Measurements from ENCODE around the gene POLR2C.
"Not testable (repeated sequence)": the region's sequence is repeated elsewhere in the genome, so short reads cannot be mapped to it uniquely, and the experiment has no call there.

The POLR2C gene

GRCh38 chr16:57462209-57462977 lies at the start of gene POLR2C:
Gene POLR2C (plus strand): TSS chr16:57462679. CDS start chr16:57462725, 46 bp downstream.
- DNase-seq: peak; percentile 94

GRCh38 chr16:57413301-57413730 lies 49.2 kb upstream of the POLR2C start:
- no peak for DNase-seq

DNA sequence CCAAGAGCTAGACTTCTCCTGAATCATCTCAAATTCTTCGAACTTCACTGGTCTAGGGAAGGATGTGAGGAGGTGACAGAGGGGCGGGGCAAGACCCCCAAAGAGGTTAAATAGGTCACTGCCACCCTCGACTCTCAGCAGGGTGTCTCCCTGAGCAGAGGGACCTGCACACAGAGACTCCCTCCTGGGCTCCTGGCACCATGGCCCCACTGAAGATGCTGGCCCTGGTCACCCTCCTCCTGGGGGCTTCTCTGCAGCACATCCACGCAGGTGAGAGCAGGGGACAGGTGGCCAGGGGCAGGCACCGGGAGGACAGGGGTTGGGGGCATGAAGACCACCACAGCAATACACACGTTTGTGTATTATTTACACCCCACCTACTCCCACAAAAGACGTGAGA lies 48.7 kb upstream of the POLR2C start:
- no peak for DNase-seq

DNA sequence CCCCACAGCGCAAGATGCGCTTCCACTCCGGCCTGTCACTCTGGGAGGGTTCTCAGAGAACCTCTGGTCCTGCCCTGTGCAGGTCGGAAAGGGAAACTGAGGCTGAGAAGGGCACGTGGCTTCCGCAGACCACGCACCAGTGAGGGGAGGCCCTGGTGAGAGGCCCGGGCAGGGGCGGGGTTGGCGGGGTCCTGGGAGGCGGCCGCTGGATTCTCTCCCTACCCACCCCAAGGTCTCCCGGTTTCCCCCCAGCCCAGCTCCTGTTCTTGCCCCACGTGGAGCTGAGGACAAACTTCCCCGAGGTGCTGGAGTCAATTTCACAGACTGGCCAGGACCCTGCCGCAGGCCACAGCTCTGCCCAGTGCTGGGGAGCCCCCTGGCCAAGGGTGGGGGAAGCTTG lies 46.4 kb upstream of the POLR2C start:
- no peak for DNase-seq

GRCh38 chr16:57419506-57419905 lies 43.0 kb upstream of the POLR2C start:
- no peak for DNase-seq

DNA sequence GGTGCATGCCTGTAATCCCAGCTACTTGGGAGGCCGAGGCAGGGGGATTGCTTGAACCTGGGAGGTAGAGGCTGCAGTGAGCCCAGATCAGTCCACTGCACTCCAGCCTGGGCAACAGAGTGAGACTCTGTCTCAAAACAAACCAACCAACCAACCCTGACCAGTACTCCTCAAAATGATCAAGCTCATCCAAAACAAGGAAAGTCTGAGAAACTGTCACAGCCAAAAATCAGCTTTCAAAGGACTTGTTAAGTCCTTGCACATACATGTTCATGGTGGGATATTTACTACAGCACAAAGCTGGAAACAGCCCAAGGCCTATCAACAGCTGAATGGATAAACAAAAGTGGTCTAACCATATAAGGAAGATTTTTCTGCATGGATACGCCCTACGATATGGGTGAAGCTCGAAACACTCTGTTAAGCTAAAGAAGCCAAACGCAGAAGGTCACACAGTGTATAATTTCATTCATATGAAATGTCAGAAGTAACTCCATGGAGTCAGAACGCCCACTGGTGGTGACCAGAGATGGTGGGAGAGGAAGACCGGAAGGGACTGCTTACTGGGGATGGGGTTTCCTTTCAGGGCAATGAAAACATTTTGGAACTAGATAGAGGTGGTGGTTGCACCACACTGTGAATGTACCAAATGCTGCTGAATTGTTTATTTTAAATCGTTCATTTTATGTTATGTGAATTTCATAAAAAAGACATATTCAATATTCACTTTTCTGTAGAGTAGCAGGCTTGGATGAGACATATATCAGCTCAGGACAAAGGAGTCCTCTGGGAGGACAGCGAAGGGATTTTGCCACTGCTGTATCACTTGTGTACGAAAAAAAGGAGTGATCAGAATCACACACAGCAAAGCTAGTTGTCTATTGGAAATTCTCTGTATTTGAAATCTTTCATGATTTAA lies 40.2 kb upstream of the POLR2C start:
- DNase-seq: no peak

DNA sequence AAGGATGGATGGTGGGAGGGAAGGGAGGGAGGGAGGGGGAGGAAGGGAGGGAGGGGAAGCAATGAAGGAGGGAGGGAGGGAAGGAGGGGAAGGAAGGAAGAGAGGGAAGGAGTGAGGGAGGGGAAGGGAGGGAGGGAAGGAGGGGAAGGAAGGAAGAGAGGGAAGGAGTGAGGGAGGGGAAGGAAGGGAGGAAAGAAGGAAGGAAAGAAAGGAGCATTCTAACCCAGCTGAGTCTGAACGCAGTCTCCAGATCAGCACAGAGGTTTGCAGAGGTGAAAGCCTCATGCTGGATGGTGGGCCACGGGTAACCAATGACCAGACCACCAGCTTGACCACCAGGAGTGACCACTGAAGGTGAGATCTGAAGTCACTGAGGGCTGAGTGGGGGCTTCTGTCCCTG lies 39.3 kb upstream of the POLR2C start:
- no peak for DNase-seq

DNA sequence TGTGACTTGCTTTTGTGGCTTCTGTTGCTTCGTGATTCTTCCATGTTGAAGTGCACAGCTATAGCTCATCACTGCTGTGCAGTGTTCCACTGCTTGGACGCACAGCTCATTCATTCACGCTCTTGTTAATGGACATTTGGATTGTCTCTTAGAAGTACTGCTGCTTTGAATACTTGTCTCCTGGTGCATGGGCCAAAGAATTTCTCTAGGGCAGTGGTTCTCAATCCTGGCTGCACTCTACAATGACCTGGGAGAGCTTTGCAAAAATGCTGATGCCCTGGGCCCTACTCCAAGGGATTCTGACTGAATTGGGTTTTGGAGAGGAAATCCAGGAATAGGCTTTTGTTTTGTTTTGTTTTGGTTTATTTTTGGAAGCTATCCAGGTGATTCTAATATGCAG lies 37.9 kb upstream of the POLR2C start:
- DNase-seq: no peak

GRCh38 chr16:57426356-57426755 lies 36.1 kb upstream of the POLR2C start:
- no peak for DNase-seq

GRCh38 chr16:57427307-57427706 lies 35.2 kb upstream of the POLR2C start:
- no peak for DNase-seq

DNA sequence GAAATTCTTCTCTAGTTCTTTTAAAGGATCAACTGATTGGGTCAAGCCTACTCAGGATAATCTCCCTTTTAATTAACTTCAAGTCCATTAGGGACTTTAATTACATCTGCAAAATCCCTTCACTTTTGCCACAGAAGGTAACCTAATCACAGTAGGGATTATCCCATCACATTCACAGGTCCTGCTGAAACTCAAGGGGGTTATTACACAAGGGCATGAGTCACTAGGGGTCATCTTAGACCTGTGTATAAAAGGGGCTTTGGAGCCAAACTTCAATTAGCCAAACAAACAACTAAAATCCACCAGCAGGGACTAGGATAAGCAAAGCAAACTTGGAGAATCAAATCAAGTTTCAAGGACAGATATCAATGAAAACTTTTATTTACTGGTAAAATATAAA lies 34.7 kb upstream of the POLR2C start:
- no peak for DNase-seq

- DNase-seq: no peak
These were observed 31.5 kb upstream of the POLR2C start for GRCh38 chr16:57430955-57431354.

- no peak for DNase-seq
These were observed 30.0 kb upstream of the POLR2C start for GRCh38 chr16:57432505-57432904.

DNA sequence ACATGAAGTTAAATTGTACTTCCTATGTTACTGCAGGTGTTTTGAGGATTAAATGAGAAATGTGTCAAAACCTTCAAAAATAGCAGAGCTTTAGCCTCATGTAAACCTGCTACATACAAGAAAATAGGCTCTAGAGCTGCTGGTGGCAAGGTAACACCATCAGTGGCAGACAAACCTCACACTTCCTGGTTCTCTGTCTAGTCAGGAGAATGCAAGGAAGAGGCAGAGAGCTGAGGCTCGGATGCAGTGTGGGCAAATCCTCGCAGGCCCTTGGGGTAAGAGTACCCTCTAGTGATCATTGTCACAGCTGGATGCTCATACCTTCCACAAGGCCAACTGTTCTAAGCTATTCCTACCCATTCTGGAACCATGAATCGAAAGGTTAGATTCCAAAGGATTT lies 29.5 kb upstream of the POLR2C start:
- DNase-seq: no peak

DNA sequence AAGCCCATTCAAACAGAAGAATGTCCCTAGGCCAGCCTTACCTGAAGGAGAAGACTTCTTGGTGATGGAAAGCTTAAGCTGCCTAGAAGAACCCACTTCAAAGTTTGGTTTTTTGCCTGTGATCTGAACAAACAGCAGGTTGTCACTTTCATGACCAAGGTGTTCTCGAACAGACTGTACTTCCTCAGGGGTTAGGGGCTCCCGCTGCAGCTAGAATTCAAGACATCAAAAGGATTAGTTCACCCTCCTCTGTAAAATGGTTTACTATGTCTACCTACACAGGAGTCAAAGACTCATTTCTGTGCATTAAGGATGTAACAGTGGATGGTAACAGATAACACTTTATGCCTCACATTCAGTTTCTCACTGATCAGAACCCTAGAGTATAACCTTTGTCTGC lies 28.5 kb upstream of the POLR2C start:
- DNase-seq: no peak

GRCh38 chr16:57435838-57436237 lies 26.6 kb upstream of the POLR2C start:
- no peak for DNase-seq

DNA sequence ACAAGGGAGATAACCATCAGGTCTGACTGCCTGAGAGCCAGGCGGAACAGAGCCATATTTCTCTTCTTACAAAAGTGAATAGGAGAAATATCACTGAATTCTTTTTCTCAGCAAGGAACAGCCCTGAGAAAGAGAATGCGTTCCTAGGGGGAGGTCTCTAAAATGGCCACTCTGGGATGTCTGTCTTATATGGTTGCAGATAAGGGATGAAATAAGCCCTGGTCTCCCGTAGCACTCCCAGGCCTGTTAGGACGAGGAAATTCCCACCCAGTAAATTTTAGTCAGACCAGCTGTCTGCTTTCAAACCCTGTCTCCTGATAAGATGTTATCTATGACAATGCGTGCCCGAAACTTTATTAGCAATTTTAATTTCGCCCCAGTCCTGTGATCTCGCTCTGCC lies 22.5 kb upstream of the POLR2C start:
- not testable (repeated sequence) for DNase-seq

GRCh38 chr16:57440551-57440950 lies 21.9 kb upstream of the POLR2C start:
- not testable (repeated sequence) for DNase-seq

GRCh38 chr16:57444711-57445110 lies 17.8 kb upstream of the POLR2C start:
- no peak for DNase-seq

- DNase-seq: no peak
These were observed 17.0 kb upstream of the POLR2C start for GRCh38 chr16:57445510-57445909.

DNA sequence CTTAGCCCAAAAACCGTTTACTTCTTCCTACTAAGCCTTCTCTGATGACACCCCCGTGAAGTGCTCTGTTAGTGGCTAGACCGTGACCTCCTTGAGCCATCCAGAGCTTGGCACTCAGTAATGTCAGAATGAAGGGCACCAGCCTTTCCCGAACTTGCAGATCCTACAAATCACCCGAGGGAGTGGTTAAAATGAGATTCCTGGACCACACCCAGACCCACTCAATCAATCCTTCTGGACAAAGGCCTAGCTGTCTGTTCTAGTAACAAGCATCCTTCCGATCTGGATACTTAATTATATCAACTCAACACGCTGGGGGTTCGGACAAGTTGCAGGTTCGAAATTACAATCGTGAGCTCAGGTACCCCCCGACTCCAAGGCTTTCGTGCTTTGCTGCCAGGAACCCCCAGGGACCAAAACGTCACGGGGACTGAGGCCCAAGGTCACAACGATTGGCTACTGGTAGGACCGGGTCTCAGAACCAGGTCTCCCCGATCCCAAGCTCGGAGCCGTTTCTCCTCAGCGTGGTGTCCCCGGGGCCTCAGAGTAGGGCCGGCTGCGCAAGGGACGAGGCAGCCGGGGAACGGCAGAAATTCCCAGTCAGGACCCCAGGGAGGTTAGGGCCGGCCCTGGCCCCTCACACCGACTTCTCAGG lies 15.8 kb upstream of the POLR2C start:
- peak; percentile 12 for DNase-seq

GRCh38 chr16:57447186-57447962 lies 15.1 kb upstream of the POLR2C start, which contains the start of the genes CIAPIN1 and COQ9:
Gene CIAPIN1 (minus strand): TSS chr16:57447385. CDS start chr16:57440928, 6,457 bp downstream.
Gene COQ9 (plus strand): TSS chr16:57447479. CDS start chr16:57447506, 27 bp downstream.
- DNase-seq: peak; percentile 92

Data from activated naive CD4-positive, alpha-beta T cell treated with Interleukin-2 at 50 U/mL for 16 hours (primary cell).